Stimulated activated CD8-positive, alpha-beta memory T cell treated with anti-CD3 and anti-CD28 coated beads, Interleukin-4, amount 100 ng/mL, for 24 hours (primary cell): Measurements from ENCODE around the gene APOL1.
A peak's percentile ranks its signal among the peaks of the same experiment; 100 is the strongest.
"Not testable (repeated sequence)": the region's sequence is repeated elsewhere in the genome, so short reads cannot be mapped to it uniquely, and the experiment has no call there.

Experiments used
- DNase-seq: peaks from one replicate; pipeline ENCODE4 v3.0.0-alpha.2; 2020; ENCODE audit warnings: low read depth

The APOL1 gene, protein sequence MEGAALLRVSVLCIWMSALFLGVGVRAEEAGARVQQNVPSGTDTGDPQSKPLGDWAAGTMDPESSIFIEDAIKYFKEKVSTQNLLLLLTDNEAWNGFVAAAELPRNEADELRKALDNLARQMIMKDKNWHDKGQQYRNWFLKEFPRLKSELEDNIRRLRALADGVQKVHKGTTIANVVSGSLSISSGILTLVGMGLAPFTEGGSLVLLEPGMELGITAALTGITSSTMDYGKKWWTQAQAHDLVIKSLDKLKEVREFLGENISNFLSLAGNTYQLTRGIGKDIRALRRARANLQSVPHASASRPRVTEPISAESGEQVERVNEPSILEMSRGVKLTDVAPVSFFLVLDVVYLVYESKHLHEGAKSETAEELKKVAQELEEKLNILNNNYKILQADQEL

DNA sequence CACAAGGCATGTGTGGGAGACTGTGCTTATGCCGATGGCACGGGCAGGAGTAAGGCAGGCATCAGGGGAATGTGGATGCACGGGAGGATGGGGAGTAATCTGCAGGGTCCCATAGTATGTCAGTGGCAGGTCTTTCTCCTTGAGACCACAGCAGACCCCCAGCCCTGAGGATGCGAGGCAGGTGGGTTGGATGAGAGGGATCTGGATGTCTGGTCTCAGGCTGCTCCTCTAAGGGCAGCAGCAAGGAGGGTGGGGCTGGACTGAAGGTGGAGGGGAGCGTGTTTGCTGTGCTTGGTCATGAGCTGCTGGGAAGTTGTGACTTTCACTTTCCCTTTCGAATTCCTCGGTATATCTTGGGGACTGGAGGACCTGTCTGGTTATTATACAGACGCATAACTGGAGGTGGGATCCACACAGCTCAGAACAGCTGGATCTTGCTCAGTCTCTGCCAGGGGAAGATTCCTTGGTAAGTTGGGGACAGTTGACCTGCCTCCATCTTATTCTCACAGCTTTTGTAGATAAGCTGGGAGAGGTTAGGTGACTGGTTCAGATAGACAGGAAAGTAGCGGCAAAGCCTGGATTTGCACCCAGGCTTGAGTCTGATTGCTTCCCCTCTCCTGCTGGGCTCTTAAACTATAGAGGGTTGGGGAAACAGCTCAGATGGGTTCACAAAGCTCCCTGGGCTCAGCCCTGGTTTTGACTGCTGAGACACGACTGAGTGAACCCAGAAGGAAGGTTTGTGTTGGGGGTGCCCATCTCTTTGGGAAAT, at the start of gene APOL1:
Gene APOL1 (plus strand): TSS at position 380 of the 769 bp plus-strand sequence. CDS start 1,823 bp downstream, outside the sequence.
- DNase-seq: peak; percentile 28

DNA sequence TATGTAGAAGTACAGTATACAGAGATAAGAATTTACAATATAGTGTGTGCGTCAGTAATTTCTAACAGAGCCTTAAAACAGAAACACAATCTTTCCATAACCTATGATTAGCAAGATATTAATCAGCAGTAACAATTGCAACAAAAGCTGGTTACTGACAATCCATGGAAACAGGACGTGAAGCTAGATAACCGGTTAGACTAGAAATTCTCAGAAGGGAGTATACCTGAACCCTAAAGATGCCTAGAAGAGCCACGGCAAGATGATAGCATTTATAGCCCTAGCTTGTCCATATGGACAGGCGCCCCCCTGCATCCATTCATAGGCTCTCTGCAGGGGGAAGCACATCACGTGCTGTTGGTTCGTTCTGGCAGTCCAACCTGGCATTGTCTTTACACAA, 49.5 kb upstream of the APOL1 start:
- DNase-seq: not testable (repeated sequence)

DNA sequence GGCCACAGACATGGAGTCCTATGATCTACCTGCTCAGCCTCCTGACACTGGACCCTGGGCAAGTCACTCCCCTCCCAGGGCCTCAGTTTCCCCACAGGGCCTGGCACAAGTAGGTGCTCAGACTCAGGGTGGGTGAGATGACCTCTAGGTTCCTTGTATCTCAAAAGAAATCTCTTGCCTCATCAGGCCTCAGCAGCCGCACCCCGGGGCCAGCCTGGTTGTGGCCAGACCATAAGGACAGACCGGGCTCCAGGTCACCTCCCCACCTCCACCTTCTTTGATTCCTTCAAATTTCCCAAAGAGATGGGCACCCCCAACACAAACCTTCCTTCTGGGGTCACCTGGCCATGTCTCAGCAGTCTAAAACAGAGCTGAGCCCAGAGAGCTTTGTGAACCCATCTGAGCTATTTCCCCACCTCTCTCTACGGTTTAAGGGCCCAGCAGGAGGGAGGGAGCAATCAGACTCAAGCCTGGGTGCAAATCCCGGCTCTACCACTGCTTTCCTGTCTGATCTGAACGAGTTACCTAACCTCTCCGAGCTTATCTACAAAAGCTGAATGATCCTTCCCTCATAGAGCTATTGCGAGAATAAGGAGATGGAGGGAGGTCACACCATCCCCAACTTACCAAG, 48.8 kb upstream of the APOL1 start:
- DNase-seq: no peak

DNA sequence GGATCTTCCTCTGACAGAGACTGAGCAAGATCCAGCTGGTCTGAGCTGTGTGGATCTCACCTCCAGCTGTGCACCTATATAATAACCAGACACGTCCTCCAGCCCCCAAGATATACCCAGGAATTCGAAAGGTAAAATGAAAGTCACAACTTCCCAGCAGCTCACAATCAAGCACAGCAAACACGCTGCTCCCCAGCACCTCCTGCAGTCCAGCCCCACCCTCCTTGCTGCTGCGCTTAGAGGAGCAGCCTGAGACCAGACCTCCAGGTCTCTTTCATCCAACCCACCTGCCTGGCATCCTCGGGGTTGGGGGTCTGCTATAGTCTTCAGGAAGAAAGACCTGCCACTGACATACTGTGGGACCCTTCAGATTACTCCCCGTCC, 48.3 kb upstream of the APOL1 start:
- DNase-seq: no peak

DNA sequence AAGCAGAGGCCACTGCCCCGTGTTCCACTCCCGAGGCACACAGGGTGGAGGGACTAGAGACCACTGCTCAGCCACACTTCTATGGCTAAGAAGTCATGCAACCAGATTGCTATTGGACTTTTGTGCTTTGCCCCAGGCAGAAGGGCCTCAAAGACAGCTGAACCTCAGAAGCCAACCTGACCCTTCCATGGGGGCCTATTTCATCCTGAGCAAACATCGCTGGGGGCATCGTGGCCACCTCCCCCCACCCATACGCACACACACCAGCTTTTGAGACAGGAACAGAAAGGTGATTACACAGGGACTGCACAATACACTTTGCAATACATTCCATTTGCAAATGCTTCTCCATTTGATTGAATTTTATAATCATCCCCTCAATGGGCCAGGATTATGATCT, 47.4 kb upstream of the APOL1 start:
- not testable (repeated sequence) for DNase-seq

DNA sequence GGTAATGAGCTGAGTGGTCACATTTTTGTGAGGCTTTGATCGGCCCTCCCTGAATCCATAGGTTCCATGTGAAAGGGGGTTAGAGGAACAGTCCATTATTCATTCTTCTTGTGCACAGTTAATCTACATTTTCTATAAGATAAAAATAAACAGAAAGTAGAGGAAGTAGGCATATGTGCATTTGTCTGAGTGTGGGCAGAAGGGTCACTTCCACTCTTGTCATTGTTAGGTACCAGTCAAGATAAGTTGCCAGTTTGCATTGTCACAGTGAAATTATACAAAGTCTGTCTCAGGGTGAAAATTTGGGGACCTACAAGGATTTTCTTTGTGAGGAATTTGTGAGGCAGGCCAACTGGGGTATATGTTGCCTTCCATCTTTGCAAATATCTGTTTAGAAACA, 46.7 kb upstream of the APOL1 start:
- DNase-seq: no peak

DNA sequence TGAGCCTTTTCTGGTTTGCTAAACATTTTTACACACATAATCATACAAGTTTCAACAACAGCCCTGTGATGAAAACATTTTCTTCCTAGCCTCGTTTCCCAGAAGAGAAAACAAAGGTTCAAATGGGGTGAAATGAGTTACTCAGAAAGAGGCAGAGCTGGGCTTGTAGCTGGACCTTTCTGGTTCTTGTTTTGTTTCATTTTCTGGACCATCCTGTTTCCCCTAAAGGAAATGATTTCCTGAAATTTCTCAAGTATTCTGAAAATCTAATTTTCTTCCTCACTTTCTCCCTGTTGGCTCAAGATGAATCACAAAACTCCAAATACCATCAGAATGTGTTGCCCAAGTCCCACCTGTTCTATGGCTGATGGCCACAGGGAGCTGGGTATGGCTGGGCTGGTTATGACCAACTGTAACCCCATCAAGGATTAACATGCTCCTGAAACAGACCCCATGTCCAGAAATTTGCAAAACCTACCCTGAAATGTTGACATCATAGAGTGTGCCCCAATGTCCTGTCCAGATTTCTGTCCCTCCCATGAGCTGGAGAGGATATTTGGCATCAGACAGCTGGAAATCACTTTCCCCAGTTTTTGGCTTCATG, 44.7 kb upstream of the APOL1 start:
- DNase-seq: no peak

DNA sequence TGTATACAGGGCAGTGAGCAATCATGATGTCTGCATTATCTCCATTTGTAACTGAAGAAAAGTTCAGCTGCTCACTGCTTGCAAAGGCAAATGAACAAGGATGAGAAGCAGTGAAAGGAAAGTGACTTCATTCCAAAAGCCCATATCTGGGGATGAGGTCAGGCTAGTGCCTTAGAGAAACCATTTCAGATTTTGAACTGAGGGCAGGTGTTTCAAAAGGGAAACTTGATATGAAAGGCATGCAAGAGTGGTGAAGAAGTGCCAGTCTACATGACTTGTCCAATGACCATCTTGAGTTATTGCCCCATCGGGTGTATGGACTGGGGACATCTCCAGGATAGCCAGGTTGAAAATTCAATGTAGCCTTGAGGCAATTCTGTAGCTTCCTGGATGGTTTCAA, 44.0 kb upstream of the APOL1 start:
- DNase-seq: no peak

DNA sequence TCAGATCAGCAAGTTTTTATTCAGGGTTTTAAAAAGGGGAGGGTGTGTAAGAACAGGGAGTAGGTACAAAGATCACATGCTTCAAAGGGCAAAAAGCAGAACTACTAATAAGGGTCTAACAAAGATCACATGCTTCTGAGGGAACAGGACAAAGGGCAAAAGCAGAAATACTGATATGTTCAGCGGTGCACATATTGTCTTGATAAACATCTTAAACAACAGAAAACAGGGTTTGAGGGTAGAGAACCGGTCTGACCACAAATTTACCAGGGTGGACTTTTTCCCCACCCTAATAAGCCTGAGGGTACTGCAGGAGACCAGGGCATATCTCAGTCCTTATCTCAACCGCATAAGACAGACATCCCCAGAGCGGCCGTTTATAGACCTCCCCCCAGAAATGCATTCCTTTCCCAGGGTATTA, 43.4 kb upstream of the APOL1 start:
- not testable (repeated sequence) for DNase-seq

DNA sequence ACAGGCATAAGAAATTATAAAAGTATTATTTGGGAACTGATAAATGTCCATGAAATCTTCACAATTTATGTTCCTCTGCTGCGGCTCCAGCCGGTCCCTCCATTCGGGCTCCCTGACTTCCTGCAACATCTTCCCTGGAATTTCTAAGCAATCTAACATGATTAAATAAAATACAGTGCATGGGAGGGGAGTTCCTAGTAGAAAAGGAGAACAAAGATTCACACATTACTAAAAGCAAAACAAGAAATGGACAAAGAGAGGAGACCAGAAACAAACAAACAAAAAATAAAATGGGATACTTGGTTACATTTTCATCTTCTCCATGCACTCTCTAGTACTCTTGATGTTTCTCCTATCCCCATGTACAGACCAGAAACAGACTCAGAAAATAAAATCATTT, 42.7 kb upstream of the APOL1 start:
- no peak for DNase-seq

DNA sequence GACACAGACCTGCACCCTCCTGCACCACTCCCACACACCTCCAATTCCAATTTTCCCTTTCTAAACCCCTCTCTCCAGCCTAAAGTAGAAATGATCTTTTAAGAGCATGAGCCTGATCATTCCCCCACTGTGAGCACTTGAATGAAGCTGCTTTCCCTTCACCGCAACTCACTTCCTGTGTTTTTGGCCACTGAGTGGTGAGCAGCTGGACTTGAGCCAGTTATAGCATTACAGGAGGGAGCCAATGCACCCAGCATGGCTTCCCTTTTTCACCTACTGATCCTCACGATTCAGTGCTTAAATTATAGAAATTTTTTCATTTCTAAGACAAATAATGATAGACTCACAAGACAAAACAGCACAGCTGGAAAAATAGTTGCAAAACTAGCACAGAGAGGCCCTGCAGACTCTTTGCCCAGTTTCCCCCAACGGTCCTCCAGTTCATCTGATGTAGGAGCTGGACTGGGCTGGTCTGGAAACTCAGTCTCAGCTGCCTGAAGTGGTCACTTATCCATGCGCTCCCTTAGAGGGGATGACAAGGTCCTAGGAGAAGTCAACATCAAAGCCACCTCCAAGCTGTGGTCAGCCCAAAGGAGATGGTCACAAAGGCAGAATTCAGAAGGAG, 41.6 kb upstream of the APOL1 start:
- DNase-seq: no peak

DNA sequence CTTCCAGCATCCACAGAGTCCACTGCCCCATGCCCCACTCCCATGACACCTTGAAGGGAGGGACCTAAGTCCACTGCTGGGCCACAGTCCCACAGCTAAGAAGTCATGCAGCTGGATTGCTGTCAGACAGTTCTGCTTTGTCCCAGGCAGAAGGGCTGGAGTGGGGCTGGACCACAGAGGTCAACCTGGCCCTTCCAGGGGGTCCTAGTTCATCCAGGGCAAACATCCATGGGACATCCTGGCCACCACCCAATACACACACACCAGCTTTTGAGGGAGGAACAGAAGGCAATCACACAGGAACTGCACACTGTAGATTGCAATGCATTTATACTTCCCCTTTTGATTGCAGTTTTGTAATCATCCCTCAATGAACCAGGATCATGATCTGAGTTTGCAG, 40.0 kb upstream of the APOL1 start:
- no peak for DNase-seq

DNA sequence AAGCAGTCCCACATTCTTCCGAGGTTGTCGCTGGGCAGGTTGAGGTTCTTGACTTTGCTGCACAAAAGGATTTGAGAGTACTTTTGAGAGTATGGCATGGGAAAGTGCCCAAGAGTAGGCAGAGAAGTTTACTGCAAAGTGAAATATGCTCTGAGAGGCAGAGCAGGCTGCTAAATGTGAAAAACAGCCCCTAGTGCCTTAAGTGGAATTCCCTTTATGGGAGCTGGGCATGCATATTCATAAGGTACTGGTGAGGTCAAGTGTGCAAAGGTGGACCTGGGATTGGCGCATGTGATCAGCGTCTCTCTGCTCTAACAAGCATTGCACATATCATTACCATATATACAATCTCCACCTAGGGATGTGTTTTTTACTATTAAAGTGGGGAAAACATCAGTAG, 39.3 kb upstream of the APOL1 start:
- no peak for DNase-seq

DNA sequence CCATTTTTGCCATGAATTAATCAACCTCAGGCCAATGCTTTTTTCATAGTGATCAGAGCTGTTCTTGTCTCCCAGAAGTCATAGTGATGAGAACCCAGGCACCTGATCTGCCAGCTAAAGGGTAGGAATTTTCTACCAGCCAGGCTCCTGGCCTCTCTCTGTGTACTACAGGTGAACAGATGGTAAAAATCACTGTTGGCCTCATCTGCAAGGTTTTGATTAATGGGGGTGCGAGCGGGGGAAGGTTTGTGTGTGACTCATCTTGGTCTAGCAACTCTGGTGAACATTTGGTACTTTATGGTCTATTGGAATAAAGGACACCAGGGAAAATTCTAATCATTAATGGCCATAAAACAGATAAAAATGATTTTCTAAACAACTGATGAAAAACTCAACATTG, 37.0 kb upstream of the APOL1 start:
- DNase-seq: no peak

DNA sequence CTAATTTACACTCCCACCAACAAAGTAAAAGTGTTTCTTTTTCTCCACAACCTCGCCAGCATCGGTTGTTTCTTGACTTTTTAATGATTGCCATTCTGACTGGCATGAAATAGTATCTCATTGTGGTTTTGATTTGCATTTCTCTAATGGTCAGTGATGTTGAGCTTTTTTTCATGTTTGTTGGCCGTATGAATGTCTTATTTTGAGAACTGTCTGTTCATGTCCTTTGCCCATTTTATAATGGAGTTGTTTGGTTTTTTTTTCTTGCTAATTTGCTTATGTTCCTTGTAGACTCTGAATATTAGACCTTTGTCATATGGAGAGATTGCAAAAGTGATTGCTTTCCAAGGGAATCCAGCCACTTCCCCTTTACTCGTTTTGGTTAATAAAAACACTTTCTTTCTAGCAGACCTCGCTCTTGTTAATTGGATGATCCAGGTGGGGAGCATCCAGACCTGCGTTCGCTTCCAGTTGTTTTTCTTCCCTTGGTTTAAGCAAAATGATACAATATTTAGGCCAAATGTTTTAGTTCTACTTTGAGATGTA, 34.2 kb upstream of the APOL1 start:
- DNase-seq: no peak

DNA sequence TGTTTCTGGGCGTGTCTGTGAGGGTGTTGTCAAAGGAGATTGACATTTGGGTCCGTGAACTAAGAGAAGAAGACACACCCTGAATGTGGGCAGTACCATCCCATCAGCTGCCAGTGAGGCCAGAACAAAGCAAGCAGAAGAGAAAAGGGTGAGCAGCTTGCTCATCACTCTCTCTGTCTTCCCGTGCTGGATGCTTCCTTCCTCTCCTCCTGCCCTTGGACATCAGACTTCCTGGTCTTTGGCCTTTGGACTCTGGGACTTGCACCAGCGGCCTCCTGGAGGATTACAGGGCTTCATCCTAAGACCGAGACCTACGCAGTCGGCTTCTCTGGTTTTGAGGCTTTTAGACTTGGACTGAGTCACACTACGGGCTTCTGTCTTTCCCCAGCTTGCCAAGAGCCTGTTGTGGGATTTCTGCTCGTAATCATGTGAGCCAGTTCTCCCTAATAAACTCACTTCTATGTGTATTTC, 32.4 kb upstream of the APOL1 start:
- no peak for DNase-seq

DNA sequence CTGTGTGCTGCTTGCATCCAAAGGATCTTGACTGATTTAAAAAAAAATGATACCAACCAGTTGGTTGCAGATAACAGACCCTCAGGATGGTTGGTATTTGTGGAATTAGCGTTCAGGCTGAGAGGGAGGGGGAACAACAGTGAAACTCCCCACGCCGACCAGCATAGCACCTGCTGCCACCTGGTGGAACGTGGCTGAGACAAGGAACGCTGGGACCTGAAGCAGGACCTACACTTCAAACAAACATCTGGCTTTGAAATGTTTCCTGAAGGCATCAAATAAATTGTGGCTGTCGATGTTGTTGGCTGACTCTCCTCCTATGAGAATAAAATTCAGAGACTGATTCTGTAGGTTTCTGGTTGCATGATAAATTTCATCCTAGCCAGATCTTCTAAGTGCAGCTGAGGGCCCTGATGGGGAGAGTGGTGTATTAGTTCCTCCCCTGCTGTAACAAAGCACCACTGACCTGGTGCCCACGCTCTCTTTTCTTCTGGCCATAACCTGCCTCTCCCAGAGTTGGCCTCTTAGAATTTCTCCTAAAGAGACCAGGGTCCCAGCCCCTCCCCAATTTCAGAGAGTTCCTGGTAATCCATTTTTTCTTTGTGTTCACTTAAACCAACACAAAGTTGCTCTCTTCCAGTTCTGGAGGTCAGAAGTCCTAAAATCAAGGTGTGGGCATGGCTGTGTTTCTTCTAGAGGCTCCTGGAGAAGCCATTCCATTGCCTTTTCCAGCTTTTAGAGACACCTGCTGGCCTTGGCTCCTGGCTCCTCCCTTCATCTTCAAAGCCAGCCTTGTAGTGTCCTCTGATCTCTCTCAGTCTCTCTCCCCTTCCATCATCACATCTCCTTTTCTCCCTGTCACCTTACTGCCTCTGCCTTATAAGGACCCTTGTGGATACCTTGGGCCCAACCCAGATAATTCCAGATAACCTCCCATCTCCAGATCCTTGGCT, 30.9 kb upstream of the APOL1 start:
- DNase-seq: peak; percentile 32

DNA sequence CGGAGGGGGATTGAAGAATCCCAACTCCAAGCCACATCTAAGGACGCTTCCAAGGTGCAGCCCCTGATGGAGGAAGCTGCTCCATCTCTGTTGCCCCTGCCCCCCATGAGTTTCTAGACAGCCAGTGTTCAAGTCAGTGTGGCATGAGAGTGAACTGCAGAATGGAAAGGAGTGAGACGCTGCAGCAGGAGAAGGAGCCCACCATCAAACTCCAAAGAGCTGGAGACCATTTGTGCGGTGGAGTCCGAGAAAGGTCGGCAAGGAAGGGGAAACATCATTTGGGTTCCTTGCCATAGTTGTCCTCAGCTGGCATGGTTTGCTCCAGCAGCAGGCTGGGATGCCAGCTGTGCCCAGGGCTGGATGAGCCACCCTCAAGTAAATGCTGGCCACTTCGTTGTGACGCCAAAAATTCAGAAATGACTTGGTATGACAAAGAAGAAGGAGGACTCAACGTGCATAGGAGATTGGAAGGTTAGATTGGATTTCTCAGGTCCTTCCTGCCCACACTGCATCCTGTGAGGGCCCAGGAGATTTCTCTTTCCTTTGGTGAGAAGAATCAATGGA, 30.0 kb upstream of the APOL1 start:
- no peak for DNase-seq

DNA sequence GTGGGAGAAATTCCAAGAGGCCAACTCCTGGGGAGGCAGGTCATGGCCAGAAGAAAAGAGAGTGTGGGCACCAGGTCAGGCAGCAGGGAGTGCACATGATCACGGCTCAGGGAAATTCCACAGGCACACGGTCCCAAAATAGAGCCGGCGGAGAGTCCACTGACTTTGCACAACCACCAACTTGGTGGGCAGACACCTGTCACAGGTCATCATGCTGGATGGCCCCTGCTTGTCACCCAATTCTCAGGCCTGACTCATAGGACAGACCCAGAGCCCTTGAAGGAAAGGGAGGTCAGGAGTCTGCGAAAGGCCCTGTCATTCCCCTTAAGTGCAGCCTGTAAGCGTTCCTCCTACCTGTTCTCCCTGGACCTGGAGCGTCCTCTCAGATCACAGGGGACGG, 29.4 kb upstream of the APOL1 start:
- DNase-seq: no peak

DNA sequence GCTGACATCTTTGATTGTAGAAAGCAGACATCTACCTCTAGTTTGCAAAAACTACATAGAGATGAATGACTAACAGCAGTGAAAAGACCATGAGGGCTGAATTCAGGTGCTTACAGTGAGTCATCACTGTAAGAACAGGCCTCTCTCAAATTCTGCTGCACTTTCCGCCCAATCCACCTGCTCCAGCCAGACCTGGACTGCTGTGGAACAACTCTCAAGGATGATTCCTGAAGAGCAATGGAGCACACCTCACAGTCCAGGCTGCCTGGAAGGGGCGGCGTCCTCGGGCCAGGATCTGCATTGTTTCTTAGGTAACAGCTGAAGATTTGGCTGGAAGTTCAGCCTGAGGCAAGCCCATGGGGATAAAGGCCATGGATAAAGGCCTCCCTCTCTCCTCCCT, 28.7 kb upstream of the APOL1 start:
- no peak for DNase-seq
